ENCODE data around the gene UGCG. TPM values are rescaled to one million over a fixed set of nuclear protein-coding genes. Genes with fewer than 3 reads are reported as not detected.
A peak's percentile ranks its signal among the peaks of the same experiment; 100 is the strongest.

Gene UGCG
- total RNA-seq, 1 experiment from 2014 or later: 23.1 TPM

DNA sequence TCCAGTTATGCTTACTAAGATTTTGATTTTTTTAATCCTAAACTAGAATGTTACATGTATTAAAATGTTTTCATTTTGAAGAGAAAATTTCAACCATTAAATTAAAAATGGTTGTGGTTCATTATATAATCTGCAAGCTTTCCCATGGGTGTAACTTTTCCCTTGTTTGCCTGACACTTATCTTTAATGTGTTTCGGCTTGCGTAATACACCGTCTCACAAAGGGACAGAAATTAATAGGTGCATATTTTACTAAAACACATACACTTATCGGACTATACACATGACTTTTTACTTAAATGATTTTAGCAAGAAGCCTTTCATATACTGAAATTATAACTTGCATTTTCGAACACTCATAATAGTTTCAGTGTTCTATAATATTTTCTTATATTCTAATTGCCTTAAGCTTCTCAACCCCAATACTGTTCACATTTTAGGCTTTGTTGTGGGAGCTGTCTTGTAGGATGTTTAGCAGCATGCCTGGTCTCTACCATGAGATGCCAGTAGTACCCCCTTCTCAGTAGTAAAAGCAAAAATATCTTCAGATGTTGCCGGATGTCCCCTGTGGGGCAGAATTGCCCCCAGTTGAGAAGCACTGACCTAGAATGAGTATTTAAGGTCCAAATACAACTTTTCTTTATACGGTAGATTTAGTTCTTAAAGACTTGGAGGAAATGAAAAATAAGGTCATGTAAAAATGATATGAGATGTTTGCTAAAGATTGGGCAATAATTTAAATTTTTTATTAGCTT lies 28.6 kb downstream of the UGCG start:
- intact Hi-C loops (cut with micrococcal nuclease; ENCODE audit: unreplicated experiment): loop anchor here (1.0 kb wide), 1 partner anchor 33 kb away; no protein-coding TSS in a partner anchor
- peaks cover 54% of the 10 kb centered on the region for H3K4me1 ChIP-seq (ENCODE audit: insufficient read depth, low read length, poor library complexity, severe bottlenecking)
- ChIA-PET CTCF (no interaction called here), POLR2A (ENCODE audit: low non-redundant PET) (no interaction called here)
- H3K27ac ChIP-seq (ENCODE audit: low read depth, low read length, poor library complexity, severe bottlenecking): peak overlapping the region; percentile 55
- H3K27me3 ChIP-seq (replicated peaks; ENCODE audit: insufficient read depth, low read depth, low read length, poor library complexity): no peaks in the 10 kb centered on the region
- H3K4me3 ChIP-seq (ENCODE audit: low read depth, low read length, poor library complexity, severe bottlenecking): no peak overlapping the region
- TF ChIP-seq, protein P1, sequence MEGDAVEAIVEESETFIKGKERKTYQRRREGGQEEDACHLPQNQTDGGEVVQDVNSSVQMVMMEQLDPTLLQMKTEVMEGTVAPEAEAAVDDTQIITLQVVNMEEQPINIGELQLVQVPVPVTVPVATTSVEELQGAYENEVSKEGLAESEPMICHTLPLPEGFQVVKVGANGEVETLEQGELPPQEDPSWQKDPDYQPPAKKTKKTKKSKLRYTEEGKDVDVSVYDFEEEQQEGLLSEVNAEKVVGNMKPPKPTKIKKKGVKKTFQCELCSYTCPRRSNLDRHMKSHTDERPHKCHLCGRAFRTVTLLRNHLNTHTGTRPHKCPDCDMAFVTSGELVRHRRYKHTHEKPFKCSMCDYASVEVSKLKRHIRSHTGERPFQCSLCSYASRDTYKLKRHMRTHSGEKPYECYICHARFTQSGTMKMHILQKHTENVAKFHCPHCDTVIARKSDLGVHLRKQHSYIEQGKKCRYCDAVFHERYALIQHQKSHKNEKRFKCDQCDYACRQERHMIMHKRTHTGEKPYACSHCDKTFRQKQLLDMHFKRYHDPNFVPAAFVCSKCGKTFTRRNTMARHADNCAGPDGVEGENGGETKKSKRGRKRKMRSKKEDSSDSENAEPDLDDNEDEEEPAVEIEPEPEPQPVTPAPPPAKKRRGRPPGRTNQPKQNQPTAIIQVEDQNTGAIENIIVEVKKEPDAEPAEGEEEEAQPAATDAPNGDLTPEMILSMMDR (conservative IDR thresholded peaks at IDR 0.05; ENCODE audit: low read depth, low read length): peak; percentile 37; the same call in 1 of the 2 replicates
- TF ChIP-seq EZH2 (IDR thresholded peaks at IDR 0.05; ENCODE audit: borderline replicate concordance, low read depth, low read length, poor library complexity, severe bottlenecking): no peak
- H3K9me3 ChIP-seq (ENCODE audit: low read depth, low read length, poor library complexity, severe bottlenecking): no peaks in the 10 kb centered on the region
- H3K36me3 ChIP-seq (ENCODE audit: insufficient read depth, low read length, poor library complexity, severe bottlenecking): peaks cover 6% of the 10 kb centered on the region
- no TSS peak for BruUV-seq (replicated peaks)
- DNase-seq (ENCODE audit: low spot score): peak; percentile 95

DNA sequence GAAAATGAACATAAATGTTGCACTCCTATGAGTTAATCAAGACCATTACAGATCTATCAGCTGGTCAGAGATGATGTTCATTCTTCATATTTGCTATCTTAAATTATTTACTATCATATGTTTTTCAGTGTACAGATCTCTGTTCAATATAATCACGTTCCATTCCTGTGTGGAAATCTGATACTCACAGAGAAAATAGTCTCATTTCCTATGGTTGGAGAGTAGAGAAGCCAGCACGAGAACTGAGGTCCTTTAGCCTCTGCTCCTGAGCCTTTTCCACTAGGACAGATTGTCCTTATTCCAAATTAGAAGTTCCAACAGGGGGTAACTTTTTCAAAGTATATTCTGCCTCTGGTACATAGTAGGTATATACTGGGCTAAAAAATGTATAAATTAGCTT lies 29.2 kb downstream of the UGCG start:
- BruUV-seq (replicated peaks): no TSS peak
- DNase-seq (ENCODE audit: low spot score): peak; percentile 72
- CTCF ChIA-PET: no interaction called here
- POLR2A ChIA-PET (ENCODE audit: low non-redundant PET): no interaction called here
- H3K9me3 ChIP-seq (ENCODE audit: low read depth, low read length, poor library complexity, severe bottlenecking): no peaks in the 10 kb centered on the region
- peaks cover 6% of the 10 kb centered on the region for H3K36me3 ChIP-seq (ENCODE audit: insufficient read depth, low read length, poor library complexity, severe bottlenecking)
- TF ChIP-seq, protein P1 (conservative IDR thresholded peaks at IDR 0.05; ENCODE audit: low read depth, low read length): no peak
- no peak for TF ChIP-seq EZH2 (IDR thresholded peaks at IDR 0.05; ENCODE audit: borderline replicate concordance, low read depth, low read length, poor library complexity, severe bottlenecking)
- no peaks in the 10 kb centered on the region for H3K27me3 ChIP-seq (replicated peaks; ENCODE audit: insufficient read depth, low read depth, low read length, poor library complexity)
- H3K4me3 ChIP-seq (ENCODE audit: low read depth, low read length, poor library complexity, severe bottlenecking): no peak overlapping the region
- H3K4me1 ChIP-seq (ENCODE audit: insufficient read depth, low read length, poor library complexity, severe bottlenecking): peaks cover 54% of the 10 kb centered on the region
- intact Hi-C loops (cut with micrococcal nuclease; ENCODE audit: unreplicated experiment): loop anchor here (1.0 to 2.0 kb wide), 2 partner anchors 33 to 135 kb away; no protein-coding TSS in a partner anchor
- H3K27ac ChIP-seq (ENCODE audit: low read depth, low read length, poor library complexity, severe bottlenecking): peak overlapping the region; percentile 55

DNA sequence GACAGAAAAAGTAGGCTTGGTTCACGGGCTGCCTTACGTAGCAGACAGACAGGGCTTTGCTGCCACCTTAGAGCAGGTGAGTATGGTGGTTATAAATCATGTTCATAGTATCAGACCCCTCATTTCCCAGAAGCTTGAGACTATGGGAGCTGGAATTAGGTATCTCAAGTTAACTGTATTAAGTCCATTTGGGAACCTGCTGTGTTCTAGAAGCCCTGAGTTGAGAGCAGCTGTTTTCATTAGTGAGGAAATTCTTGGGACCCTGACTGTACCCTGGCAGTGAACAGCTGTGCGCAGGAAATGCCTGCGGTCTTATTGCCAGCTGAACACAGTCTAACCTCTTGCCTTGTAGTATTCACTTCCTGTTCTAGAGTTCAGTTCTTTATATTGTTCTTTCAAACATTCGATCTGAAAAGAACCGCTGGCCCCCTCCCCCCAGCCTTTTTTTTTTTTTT lies 29.8 kb downstream of the UGCG start:
- peak overlapping the region; percentile 73 for H3K27ac ChIP-seq (ENCODE audit: low read depth, low read length, poor library complexity, severe bottlenecking)
- peaks cover 54% of the 10 kb centered on the region for H3K4me1 ChIP-seq (ENCODE audit: insufficient read depth, low read length, poor library complexity, severe bottlenecking)
- H3K9me3 ChIP-seq (ENCODE audit: low read depth, low read length, poor library complexity, severe bottlenecking): no peaks in the 10 kb centered on the region
- TF ChIP-seq, protein P1 (conservative IDR thresholded peaks at IDR 0.05; ENCODE audit: low read depth, low read length): no peak
- TF ChIP-seq EZH2 (IDR thresholded peaks at IDR 0.05; ENCODE audit: borderline replicate concordance, low read depth, low read length, poor library complexity, severe bottlenecking): no peak
- no TSS peak for BruUV-seq (replicated peaks)
- POLR2A ChIA-PET (ENCODE audit: low non-redundant PET): no interaction called here
- no peak overlapping the region for H3K4me3 ChIP-seq (ENCODE audit: low read depth, low read length, poor library complexity, severe bottlenecking)
- no peaks in the 10 kb centered on the region for H3K27me3 ChIP-seq (replicated peaks; ENCODE audit: insufficient read depth, low read depth, low read length, poor library complexity)
- peaks cover 6% of the 10 kb centered on the region for H3K36me3 ChIP-seq (ENCODE audit: insufficient read depth, low read length, poor library complexity, severe bottlenecking)
- CTCF ChIA-PET: no interaction called here
- DNase-seq (ENCODE audit: low spot score): peak; percentile 99
- intact Hi-C loops (cut with micrococcal nuclease; ENCODE audit: unreplicated experiment): loop anchor here (2.0 kb wide), 1 partner anchor 134 kb away; no protein-coding TSS in a partner anchor

Data from A673 (cell line).